GM23338 (cell line): ENCODE data around the gene XPO4. TPM values are rescaled to one million over a fixed set of nuclear protein-coding genes. Genes with fewer than 3 reads are reported as not detected.

Experiments
- ATAC-seq: fragments of 200-7000 bp; cut with Tn5 transposase; 3 replicates; pipeline ENCODE4 v1.9.1; 2020
- DNase-seq: peaks from one replicate; pipeline ENCODE4 v3.0.0-alpha.2; 2015; ENCODE audit warnings: low spot score
- H2AFZ ChIP-seq: fragments of 200-600 bp; sonication (generic); 2 replicates; pipeline ENCODE4 v1.8.0; 2016; ENCODE audit warnings: antibody characterized with exemption, mild to moderate bottlenecking, moderate library complexity
- H3F3A ChIP-seq: fragments of 200-600 bp; sonication (generic); replicated peaks from 2 replicates; pipeline ENCODE4 v1.8.0; 2017; ENCODE audit warnings: antibody characterized with exemption, mixed run types, low read depth
- H3K27ac ChIP-seq: fragments of 200-600 bp; sonication (generic); 2 replicates; pipeline ENCODE4 v1.6.1; 2016; ENCODE audit warnings: low read depth
- H3K27me3 ChIP-seq: fragments of 200-600 bp; sonication (generic); 2 replicates; pipeline ENCODE4 v1.8.0; 2016; ENCODE audit warnings: mild to moderate bottlenecking, mixed run types, moderate library complexity; ENCODE audit not compliant: insufficient read depth
- H3K36me3 ChIP-seq: fragments of 200-600 bp; sonication (generic); 2 replicates; pipeline ENCODE4 v1.8.0; 2016; ENCODE audit warnings: mild to moderate bottlenecking; ENCODE audit not compliant: insufficient read depth
- H3K4me1 ChIP-seq: fragments of 200-600 bp; sonication (generic); 2 replicates; pipeline ENCODE4 v1.8.0; 2016; ENCODE audit warnings: mild to moderate bottlenecking, moderate library complexity; ENCODE audit not compliant: insufficient read depth
- H3K4me2 ChIP-seq: fragments of 200-600 bp; sonication (generic); 2 replicates; pipeline ENCODE4 v1.7.1; 2017; ENCODE audit warnings: mixed run types
- H3K4me3 ChIP-seq: fragments of 200-600 bp; sonication (generic); 2 replicates; pipeline ENCODE4 v1.6.1; 2016; ENCODE audit warnings: mixed run types
- H3K79me2 ChIP-seq: fragments of 200-600 bp; sonication (generic); replicated peaks from 2 replicates; pipeline ENCODE4 v1.8.0; 2017; ENCODE audit warnings: mild to moderate bottlenecking; ENCODE audit not compliant: insufficient read depth
- H3K9me2 ChIP-seq: fragments of 200-600 bp; sonication (generic); 2 replicates; pipeline ENCODE4 v1.8.0; 2017; ENCODE audit not compliant: insufficient read depth
- H4K20me1 ChIP-seq: fragments of 200-600 bp; sonication (generic); replicated peaks from 2 replicates; pipeline ENCODE4 v1.8.0; 2017; ENCODE audit warnings: mild to moderate bottlenecking; ENCODE audit not compliant: insufficient read depth
- H3K27ac Mint-ChIP-seq: 2 replicates; pipeline ENCODE4 v1.8.0; 2020; ENCODE audit warnings: inconsistent platforms, mild to moderate bottlenecking, moderate library complexity, mixed read lengths
- H3K27me3 Mint-ChIP-seq: 3 replicates; pipeline ENCODE4 v1.8.0; 2022; ENCODE audit warnings: low read depth, mild to moderate bottlenecking, moderate library complexity, mixed read lengths, inconsistent platforms; ENCODE audit not compliant: insufficient read depth, poor library complexity
- H3K36me3 Mint-ChIP-seq: 3 replicates; pipeline ENCODE4 v1.8.0; 2021; ENCODE audit warnings: low read depth, mild to moderate bottlenecking, inconsistent platforms, moderate library complexity, mixed read lengths
- H3K4me1 Mint-ChIP-seq: 3 replicates; pipeline ENCODE4 v1.8.0; 2020; ENCODE audit warnings: mild to moderate bottlenecking, inconsistent platforms, mixed read lengths
- H3K4me3 Mint-ChIP-seq: 3 replicates; pipeline ENCODE4 v1.8.0; 2021; ENCODE audit warnings: moderate library complexity, mild to moderate bottlenecking, inconsistent platforms, mixed read lengths
- H3K9me3 Mint-ChIP-seq: 3 replicates; pipeline ENCODE4 v1.8.0; 2020; ENCODE audit warnings: moderate library complexity, mild to moderate bottlenecking, inconsistent platforms, mixed read lengths
- CREB1 ChIP-seq: fragments of 250-450 bp; sonication (Bioruptor Pico); IDR thresholded peaks from 2 replicates; pipeline ENCODE4 v1.5.0; 2020; ENCODE audit warnings: low read depth, mild to moderate bottlenecking, moderate library complexity
- EZH2phosphoT487 ChIP-seq: fragments of 200-600 bp; sonication (generic); IDR thresholded peaks from one replicate; pipeline ENCODE4 v1.8.1; 2018; ENCODE audit warnings: antibody characterized with exemption; ENCODE audit not compliant: unreplicated experiment
- NANOG ChIP-seq: IDR thresholded peaks from 2 replicates; pipeline ENCODE4 v1.6.1; 2016; ENCODE audit warnings: antibody characterized with exemption, borderline replicate concordance
- POLR2AphosphoS5 ChIP-seq: IDR thresholded peaks from 2 replicates; pipeline ENCODE4 v1.6.1; 2016; ENCODE audit warnings: antibody characterized with exemption, low read depth
- STAT1 ChIP-seq: IDR thresholded peaks from one replicate; pipeline ENCODE4 v1.6.1; 2016; ENCODE audit warnings: antibody characterized with exemption; ENCODE audit not compliant: unreplicated experiment
- ZNF114 ChIP-seq: fragments of 250-450 bp; sonication (Bioruptor Pico); IDR thresholded peaks from 2 replicates; pipeline ENCODE4 v1.5.0; 2020; ENCODE audit warnings: mild to moderate bottlenecking, moderate library complexity
- ZNF462 ChIP-seq: fragments of 250-450 bp; sonication (Bioruptor Pico); IDR thresholded peaks from 2 replicates; pipeline ENCODE4 v1.5.0; 2020; ENCODE audit warnings: mild to moderate bottlenecking, moderate library complexity
- polyA plus RNA-seq: library from polyadenylated mRNA; unstranded; fragments of >200 nt; fragmentation: Nextera tagmentation; extraction: Ambion mirVana; gene quantifications from 2 replicates; pipeline ENCODE4 v1.2.1, GENCODE V29; 2016
- total RNA-seq: library from RNA; depleted of rRNA; stranded (reverse); fragments of >200 nt; shearing (Covaris generic); gene quantifications from 2 replicates; pipeline ENCODE4 v1.2.3, GENCODE V29; 2014
- TF ChIP-seq, protein P1 (sequence below), 2 experiments: fragments of 200-600 bp in 1 of 2; sonication (generic) in 1 of 2; conservative IDR thresholded peaks; 2 replicates each; pipeline versions ENCODE4 v1.5.1 to v1.6.1; 2016 to 2017; ENCODE audit warnings: antibody characterized with exemption in 2 of 2, low read depth in 2 of 2, mild to moderate bottlenecking in 2 of 2, moderate library complexity in 1 of 2
- TF ChIP-seq, protein P2 (sequence below): IDR thresholded peaks from 2 replicates; pipeline ENCODE4 v1.6.1; 2016; ENCODE audit warnings: antibody characterized with exemption

XPO4 gene
- total and polyA plus RNA-seq, 2 experiments from 2014 or later, result 14.1 to 57.8 TPM

GRCh38 chr13:20796791-20797508 is 105.6 kb downstream of the XPO4 start:
- H3K27ac ChIP-seq, result no peak overlapping the region
- peaks cover 29% of the 10 kb centered on the region for H3K36me3 ChIP-seq
- H3K4me3 ChIP-seq, result no peak overlapping the region
- no peak for TF ChIP-seq EZH2phosphoT487
- TF ChIP-seq, protein P1, sequence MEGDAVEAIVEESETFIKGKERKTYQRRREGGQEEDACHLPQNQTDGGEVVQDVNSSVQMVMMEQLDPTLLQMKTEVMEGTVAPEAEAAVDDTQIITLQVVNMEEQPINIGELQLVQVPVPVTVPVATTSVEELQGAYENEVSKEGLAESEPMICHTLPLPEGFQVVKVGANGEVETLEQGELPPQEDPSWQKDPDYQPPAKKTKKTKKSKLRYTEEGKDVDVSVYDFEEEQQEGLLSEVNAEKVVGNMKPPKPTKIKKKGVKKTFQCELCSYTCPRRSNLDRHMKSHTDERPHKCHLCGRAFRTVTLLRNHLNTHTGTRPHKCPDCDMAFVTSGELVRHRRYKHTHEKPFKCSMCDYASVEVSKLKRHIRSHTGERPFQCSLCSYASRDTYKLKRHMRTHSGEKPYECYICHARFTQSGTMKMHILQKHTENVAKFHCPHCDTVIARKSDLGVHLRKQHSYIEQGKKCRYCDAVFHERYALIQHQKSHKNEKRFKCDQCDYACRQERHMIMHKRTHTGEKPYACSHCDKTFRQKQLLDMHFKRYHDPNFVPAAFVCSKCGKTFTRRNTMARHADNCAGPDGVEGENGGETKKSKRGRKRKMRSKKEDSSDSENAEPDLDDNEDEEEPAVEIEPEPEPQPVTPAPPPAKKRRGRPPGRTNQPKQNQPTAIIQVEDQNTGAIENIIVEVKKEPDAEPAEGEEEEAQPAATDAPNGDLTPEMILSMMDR (conservative IDR thresholded peaks at IDR 0.05; ENCODE audit: low read depth in 2 of 2), result no peak
- TF ChIP-seq POLR2AphosphoS5, result no peak
- H3F3A ChIP-seq, result no peaks in the 10 kb centered on the region
- H3K4me1 Mint-ChIP-seq, result no peaks in the 10 kb centered on the region
- H3K9me2 ChIP-seq, result no peaks in the 10 kb centered on the region
- H3K27me3 ChIP-seq, result no peaks in the 10 kb centered on the region
- no peaks in the 10 kb centered on the region for H3K4me1 ChIP-seq
- no peak overlapping the region for H3K4me3 Mint-ChIP-seq
- no peaks in the 10 kb centered on the region for H3K9me3 Mint-ChIP-seq
- H3K79me2 ChIP-seq, result no peaks in the 10 kb centered on the region
- DNase-seq, result no peak
- H4K20me1 ChIP-seq, result no peaks in the 10 kb centered on the region
- peaks cover 64% of the 10 kb centered on the region for H3K36me3 Mint-ChIP-seq
- no peak overlapping the region for H3K27ac Mint-ChIP-seq
- no peak overlapping the region for H2AFZ ChIP-seq
- ATAC-seq, result no peak
- H3K27me3 Mint-ChIP-seq, result peaks cover 9% of the 10 kb centered on the region
- H3K4me2 ChIP-seq, result no peak overlapping the region

DNA sequence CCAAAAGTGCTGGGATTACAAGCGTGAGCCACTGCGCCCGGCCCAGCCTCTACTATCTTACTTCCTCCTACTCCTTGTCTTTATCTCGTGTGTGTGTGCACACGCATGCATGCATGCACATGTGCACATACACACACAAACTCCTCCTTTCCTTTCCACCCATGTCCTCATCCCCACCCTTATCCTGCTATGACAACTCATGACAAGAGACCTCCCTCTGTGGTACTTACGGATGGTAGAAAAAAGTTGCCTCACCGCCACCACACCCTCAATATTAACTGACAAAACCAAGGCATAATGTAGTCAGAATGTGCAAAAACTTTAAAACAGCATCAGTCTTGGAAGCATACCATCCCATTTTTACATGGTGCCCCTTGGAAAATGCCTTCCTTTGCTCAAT is 112.9 kb downstream of the XPO4 start:
- Mint-ChIP-seq H3K9me3 (no peaks in the 10 kb centered on the region), H3K27ac (no peak overlapping the region), H3K27me3 (peaks cover 3% of the 10 kb centered on the region), H3K36me3 (peaks cover 40% of the 10 kb centered on the region), H3K4me3 (no peak overlapping the region), H3K4me1 (no peaks in the 10 kb centered on the region)
- DNase-seq (no peak), ATAC-seq (no peak)
- Histone ChIP-seq H3K79me2 (no peaks in the 10 kb centered on the region), H4K20me1 (no peaks in the 10 kb centered on the region), H3K27ac (no peak overlapping the region), H3K4me3 (no peak overlapping the region), H3K36me3 (peaks cover 22% of the 10 kb centered on the region; the same call in 1 of the 2 replicates), H3F3A (no peaks in the 10 kb centered on the region), H3K4me1 (no peaks in the 10 kb centered on the region), H3K4me2 (no peak overlapping the region), H2AFZ (no peak overlapping the region), H3K9me2 (no peaks in the 10 kb centered on the region), H3K27me3 (no peaks in the 10 kb centered on the region)
- TF ChIP-seq ZNF114 (CRISPR knock-in tag), result no peak
- no peak for TF ChIP-seq ZNF462 (CRISPR knock-in tag)
- TF ChIP-seq CREB1 (CRISPR knock-in tag), result no peak
- TF ChIP-seq NANOG, result no peak
- TF ChIP-seq, protein P2, sequence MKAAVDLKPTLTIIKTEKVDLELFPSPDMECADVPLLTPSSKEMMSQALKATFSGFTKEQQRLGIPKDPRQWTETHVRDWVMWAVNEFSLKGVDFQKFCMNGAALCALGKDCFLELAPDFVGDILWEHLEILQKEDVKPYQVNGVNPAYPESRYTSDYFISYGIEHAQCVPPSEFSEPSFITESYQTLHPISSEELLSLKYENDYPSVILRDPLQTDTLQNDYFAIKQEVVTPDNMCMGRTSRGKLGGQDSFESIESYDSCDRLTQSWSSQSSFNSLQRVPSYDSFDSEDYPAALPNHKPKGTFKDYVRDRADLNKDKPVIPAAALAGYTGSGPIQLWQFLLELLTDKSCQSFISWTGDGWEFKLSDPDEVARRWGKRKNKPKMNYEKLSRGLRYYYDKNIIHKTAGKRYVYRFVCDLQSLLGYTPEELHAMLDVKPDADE, result no peak
- no peak for TF ChIP-seq STAT1
- TF ChIP-seq EZH2phosphoT487, result no peak
- TF ChIP-seq, protein P1 (conservative IDR thresholded peaks at IDR 0.05; ENCODE audit: low read depth in 2 of 2), result no peak
